HCT116 (cell line): ENCODE data around the gene ZNF157. TPM values are rescaled to one million over a fixed set of nuclear protein-coding genes. Genes with fewer than 3 reads are reported as not detected.

Source experiments
- ATAC-seq: fragments of 200-7000 bp; cut with Tn5 transposase; 2 replicates; pipeline ENCODE4 v1.9.1; 2020; ENCODE audit warnings: mild to moderate bottlenecking, moderate library complexity
- BruUV-seq: library from RNA; stranded (reverse); fragments of 400-500 nt; replicated peaks from 2 replicates; lab custom pipeline; 2021; lab: Mats Ljungman, UMichigan
- CTCF ChIA-PET: fragments of 300-600 bp; sonication (Branson Sonifier 250); formaldehyde crosslinking; loops from one replicate; lab custom pipeline; 2021; ENCODE audit warnings: antibody characterized with exemption; lab: Charles Lee
- POLR2A ChIA-PET: fragments of 300-600, 350-600 bp; sonication (Branson Sonifier 250); formaldehyde crosslinking; loops from one replicate; lab custom pipeline; 2021; ENCODE audit warnings: antibody characterized with exemption; lab: Charles Lee
- RAD21 ChIA-PET, 2 experiments: fragments of 300-600 bp; sonication (Branson Sonifier 250); formaldehyde crosslinking; loops; one replicate each; lab custom pipeline; 2023; ENCODE audit warnings: low total read pairs in 2 of 2; ENCODE audit not compliant: uncharacterized antibody in 2 of 2, unreplicated experiment in 2 of 2, low non-redundant PET in 1 of 2; lab: Charles Lee
- DNase-seq: peaks from one replicate; pipeline ENCODE4 v3.0.0-alpha.2; 2010; ENCODE audit warnings: low read depth, low spot score
- H2AFZ ChIP-seq: fragments of 200-600 bp; shearing (Covaris generic), sonication (generic); 2 replicates; pipeline ENCODE4 v1.6.1; 2017; ENCODE audit warnings: low read depth, mixed run types, mixed read lengths, antibody characterized with exemption, low read length; ENCODE audit not compliant: poor library complexity, severe bottlenecking
- H3K27ac ChIP-seq: 2 replicates; pipeline ENCODE4 v1.5.1; 2012; ENCODE audit warnings: low read depth, low read length
- H3K27me3 ChIP-seq: fragments of 200-600 bp; sonication (generic); 2 replicates; pipeline ENCODE4 v1.6.1; 2016; ENCODE audit warnings: mixed run types, low read length, mixed read lengths; ENCODE audit not compliant: insufficient read depth
- H3K36me3 ChIP-seq, 2 experiments: fragments of 200-500 bp in 1 of 2; fragments of 200-600 bp in 1 of 2; sonication (Bioruptor generic) in 1 of 2; sonication (generic) in 1 of 2; 2 replicates each; pipeline versions ENCODE4 v1.5.1 to v1.6.1; 2014 to 2016; ENCODE audit warnings: low read length in 2 of 2, inconsistent platforms in 1 of 2, mixed read lengths in 1 of 2, mixed run types in 1 of 2; ENCODE audit not compliant: insufficient read depth in 2 of 2, control insufficient read depth in 1 of 2
- H3K4me1 ChIP-seq, 2 experiments: fragments of 200-600 bp in 1 of 2; sonication (generic) in 1 of 2; 2 replicates each; pipeline versions ENCODE4 v1.5.1 to v1.6.1; 2012 to 2017; ENCODE audit warnings: low read length in 2 of 2, inconsistent platforms in 1 of 2, mild to moderate bottlenecking in 1 of 2, mixed read lengths in 1 of 2, mixed run types in 1 of 2, moderate library complexity in 1 of 2; ENCODE audit not compliant: insufficient read depth in 2 of 2, control insufficient read depth in 1 of 2
- H3K4me2 ChIP-seq: fragments of 200-600 bp; sonication (generic); 2 replicates; pipeline ENCODE4 v1.6.1; 2017; ENCODE audit warnings: mixed run types, low read length, mixed read lengths
- H3K4me3 ChIP-seq, 2 experiments: fragments of 200-600 bp in 1 of 2; sonication (generic) in 1 of 2; replicated peaks in 1 of 2; 2 replicates each; pipeline ENCODE4 v1.5.1; 2011 to 2016; ENCODE audit warnings: low read length in 2 of 2, control low read depth in 1 of 2, low read depth in 1 of 2, mild to moderate bottlenecking in 1 of 2, mixed read lengths in 1 of 2, mixed run types in 1 of 2
- H3K79me2 ChIP-seq: fragments of 200-600 bp; sonication (generic); 2 replicates; pipeline ENCODE4 v1.6.1; 2017; ENCODE audit warnings: mild to moderate bottlenecking, mixed run types, low read length, moderate library complexity, mixed read lengths; ENCODE audit not compliant: insufficient read depth
- H3K9ac ChIP-seq: fragments of 200-600 bp; sonication (generic); 2 replicates; pipeline ENCODE4 v1.6.1; 2016; ENCODE audit warnings: low read length, mixed read lengths
- H3K9me2 ChIP-seq: fragments of 200-600 bp; sonication (generic), shearing (Covaris generic); 2 replicates; pipeline ENCODE4 v1.6.1; 2017; ENCODE audit warnings: mixed run types, mild to moderate bottlenecking, moderate library complexity; ENCODE audit not compliant: insufficient read depth
- H3K9me3 ChIP-seq, 2 experiments: fragments of 200-500 bp in 1 of 2; fragments of 200-600 bp in 1 of 2; sonication (Bioruptor generic) in 1 of 2; sonication (generic) in 1 of 2; 2 replicates each; pipeline ENCODE4 v1.6.1; 2014 to 2017; ENCODE audit warnings: low read length in 2 of 2, mixed read lengths in 2 of 2, inconsistent platforms in 1 of 2, low read depth in 1 of 2, mild to moderate bottlenecking in 1 of 2, mixed run types in 1 of 2, moderate library complexity in 1 of 2; ENCODE audit not compliant: control insufficient read depth in 1 of 2, insufficient read depth in 1 of 2
- H4K20me1 ChIP-seq: fragments of 200-600 bp; sonication (generic), shearing (Covaris generic); 2 replicates; pipeline ENCODE4 v1.6.1; 2017; ENCODE audit warnings: mixed run types, mild to moderate bottlenecking, moderate library complexity; ENCODE audit not compliant: insufficient read depth
- ATF3 ChIP-seq: IDR thresholded peaks from 2 replicates; pipeline ENCODE4 v1.6.1; 2012
- CBX3 ChIP-seq: IDR thresholded peaks from 2 replicates; pipeline ENCODE4 v1.6.1; 2012; ENCODE audit warnings: low read depth
- CEBPB ChIP-seq: IDR thresholded peaks from 2 replicates; pipeline ENCODE4 v1.6.1; 2012; ENCODE audit warnings: low read depth
- CTCF ChIP-seq, 3 experiments: fragments of 200-600 bp in 1 of 3; sonication (generic) in 1 of 3; IDR thresholded peaks in 2 of 3; conservative IDR thresholded peaks in 1 of 3; 2 replicates each; pipeline ENCODE4 v1.5.1; 2012 to 2017; ENCODE audit warnings: low read depth in 2 of 3, low read length in 2 of 3, antibody characterized with exemption in 1 of 3, borderline replicate concordance in 1 of 3, control low read depth in 1 of 3, mild to moderate bottlenecking in 1 of 3, mixed read lengths in 1 of 3, mixed run types in 1 of 3, moderate library complexity in 1 of 3; ENCODE audit not compliant: insufficient read depth in 1 of 3
- ELF1 ChIP-seq: IDR thresholded peaks from 2 replicates; pipeline ENCODE4 v1.6.1; 2012; ENCODE audit warnings: low read depth, borderline replicate concordance
- EZH2 ChIP-seq: fragments of 200-600 bp; sonication (generic); IDR thresholded peaks from 2 replicates; pipeline ENCODE4 v1.6.1; 2017; ENCODE audit warnings: antibody characterized with exemption, mixed run types
- EZH2phosphoT487 ChIP-seq: fragments of 200-600 bp; IDR thresholded peaks from 2 replicates; pipeline ENCODE4 v1.6.1; 2018; ENCODE audit warnings: antibody characterized with exemption, borderline replicate concordance
- FOSL1 ChIP-seq: IDR thresholded peaks from 2 replicates; pipeline ENCODE4 v1.6.1; 2012; ENCODE audit warnings: low read depth
- JUND ChIP-seq: IDR thresholded peaks from 2 replicates; pipeline ENCODE4 v1.6.1; 2012
- POLR2A ChIP-seq: IDR thresholded peaks from 2 replicates; pipeline ENCODE4 v1.7.0; 2011; ENCODE audit warnings: borderline replicate concordance; ENCODE audit not compliant: insufficient read depth, insufficient read length; ENCODE audit errors: extremely low read depth
- POLR2AphosphoS5 ChIP-seq: IDR thresholded peaks from 2 replicates; pipeline ENCODE4 v1.6.1; 2011; ENCODE audit warnings: mild to moderate bottlenecking, low read depth, low read length, moderate library complexity
- RAD21 ChIP-seq: IDR thresholded peaks from 2 replicates; pipeline ENCODE4 v1.6.1; 2012; ENCODE audit warnings: low read depth, mild to moderate bottlenecking
- REST ChIP-seq: IDR thresholded peaks from 2 replicates; pipeline ENCODE4 v1.6.1; 2012; ENCODE audit warnings: low read depth
- SP1 ChIP-seq: IDR thresholded peaks from 2 replicates; pipeline ENCODE4 v1.6.1; 2012; ENCODE audit warnings: low read depth
- SRF ChIP-seq: IDR thresholded peaks from 2 replicates; pipeline ENCODE4 v1.6.1; 2012; ENCODE audit warnings: low read depth
- TCF7L2 ChIP-seq: IDR thresholded peaks from 2 replicates; pipeline ENCODE4 v1.7.0; 2011; ENCODE audit warnings: borderline replicate concordance, inconsistent platforms; ENCODE audit not compliant: insufficient read depth, insufficient read length; ENCODE audit errors: extremely low read depth
- YY1 ChIP-seq: IDR thresholded peaks from 2 replicates; pipeline ENCODE4 v1.6.1; 2011; ENCODE audit warnings: low read length, low read depth, moderate library complexity, mild to moderate bottlenecking; ENCODE audit not compliant: insufficient replicate concordance; ENCODE audit errors: extremely low read depth
- ZFX ChIP-seq: fragments of 450-650 bp; IDR thresholded peaks from 2 replicates; pipeline ENCODE4 v1.6.1; 2017
- ZNF274 ChIP-seq: fragments of 200-500 bp; sonication (Bioruptor generic); IDR thresholded peaks from 2 replicates; pipeline ENCODE4 v1.6.1; 2014; ENCODE audit warnings: mild to moderate bottlenecking, low read depth, low read length, inconsistent platforms
- intact Hi-C: fragments of 100-400 bp; cut with micrococcal nuclease; formaldehyde crosslinking; loops from 2 replicates; pipeline ENCODE4 v1.10.0; 2022
- total RNA-seq: library from RNA; stranded (reverse); gene quantifications from one replicate; pipeline ENCODE4 v1.2.1, GENCODE V29; 2021; ENCODE audit not compliant: unreplicated experiment

ZNF157 gene
- total RNA-seq, 1 experiment from 2014 or later, result not detected

GRCh38 chrX:47452112-47452511 is 81.7 kb downstream of the ZNF157 start:
- BruUV-seq, result no TSS peak
- Histone ChIP-seq H3K27me3 (no peaks in the 10 kb centered on the region), H3K9me3 (peaks cover 8 to 11% of the 10 kb centered on the region in 2 experiments; a peak in 2 of 4 replicates), H3K36me3 (peaks cover 0 to 30% of the 10 kb centered on the region in 2 experiments; a peak in 1 of 4 replicates), H3K9me2 (no peaks in the 10 kb centered on the region), H4K20me1 (no peaks in the 10 kb centered on the region), H3K27ac (no peak overlapping the region), H3K9ac (no peak overlapping the region), H2AFZ (no peak overlapping the region), H3K4me2 (no peak overlapping the region), H3K4me1 (no peaks in the 10 kb centered on the region), H3K4me3 (no peak overlapping the region), H3K79me2 (no peaks in the 10 kb centered on the region)
- intact Hi-C loops, result no loop called here
- TF ChIP-seq RAD21 (no peak), EZH2phosphoT487 (no peak), CTCF (IDR thresholded peaks at IDR 0.05 in 2 of 3, conservative IDR thresholded peaks at IDR 0.05 in 1 of 3; ENCODE audit: borderline replicate concordance in 1 of 3, insufficient read depth in 1 of 3, low read depth in 2 of 3, low read length in 2 of 3) (no peak), SP1 (no peak), FOSL1 (no peak), TCF7L2 (no peak), JUND (no peak), YY1 (no peak), CBX3 (no peak), ZFX (no peak), ZNF274 (no peak), CEBPB (no peak), REST (no peak), POLR2A (no peak), ATF3 (no peak), SRF (no peak), ELF1 (no peak), POLR2AphosphoS5 (no peak), EZH2 (no peak)
- ATAC-seq (no peak), DNase-seq (no peak)
- ChIA-PET CTCF (no interaction called here), RAD21 (no interaction called here), POLR2A (no interaction called here)
